Astrocyte of the spinal cord (primary cell): ENCODE measurements around the gene CARM1.
"Not testable (repeated sequence)": the region's sequence is repeated elsewhere in the genome, so short reads cannot be mapped to it uniquely, and the experiment has no call there.

ENCODE experiments used
- DNase-seq: peaks from one replicate; pipeline ENCODE4 v3.0.0; 2011; ENCODE audit warnings: low read depth, low spot score
- H3K4me3 ChIP-seq: 2 replicates; pipeline ENCODE4 v1.5.1; 2011; ENCODE audit warnings: low read depth, mild to moderate bottlenecking, low read length, moderate library complexity
- in situ Hi-C: cut with HindIII; loops from 2 replicates; pipeline ENCODE4 v1.10.0; 2017; ENCODE audit warnings: low sequenced_read_pairs
- TF ChIP-seq, protein P1 (sequence below): IDR thresholded peaks from 2 replicates; pipeline ENCODE4 v1.5.1; 2012; ENCODE audit warnings: low read depth, mild to moderate bottlenecking, low read length, inconsistent platforms

Gene CARM1

DNA sequence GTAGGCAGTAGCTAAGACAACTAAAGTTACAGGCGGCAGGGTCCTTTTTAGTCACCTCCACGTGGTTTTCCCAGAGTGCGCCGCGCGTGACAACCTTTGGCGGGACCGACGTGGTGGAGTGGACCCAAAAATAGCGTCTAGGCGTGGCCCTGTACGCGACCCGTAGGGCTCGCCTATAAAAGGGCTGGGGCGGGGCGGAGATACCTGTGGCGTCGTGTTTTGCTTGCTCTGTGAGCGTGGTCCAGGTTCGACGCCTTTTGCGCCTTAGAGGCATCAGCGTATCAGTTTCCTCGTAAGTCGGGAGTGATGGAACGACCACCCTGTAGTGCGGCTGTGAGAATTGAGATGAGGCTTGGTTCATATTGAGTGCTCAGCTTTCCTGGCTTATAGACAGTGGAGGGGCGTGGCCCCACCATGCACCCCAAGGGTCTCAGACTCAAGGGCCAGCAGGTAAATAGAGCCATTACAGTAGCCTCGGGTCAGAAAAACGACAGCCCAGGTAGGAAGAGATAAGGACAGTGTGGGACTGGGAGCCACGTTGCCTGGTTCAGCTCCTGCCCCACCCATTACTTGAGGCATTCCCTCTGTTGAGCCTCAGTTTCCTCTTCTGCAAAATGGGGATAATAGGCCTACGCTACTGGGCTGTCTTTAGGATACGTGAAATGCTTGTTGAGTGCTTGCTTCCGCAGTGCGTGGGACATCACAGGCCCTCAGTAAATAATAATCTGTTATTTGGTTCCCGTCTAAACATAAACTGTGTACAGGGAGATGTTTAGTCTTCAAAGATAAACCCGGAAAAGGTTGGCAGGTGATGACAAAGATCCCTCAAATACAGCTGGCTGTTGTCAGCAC, 34.6 kb upstream of the CARM1 start:
- in situ Hi-C loops = no loop called here
- TF ChIP-seq, protein P1, sequence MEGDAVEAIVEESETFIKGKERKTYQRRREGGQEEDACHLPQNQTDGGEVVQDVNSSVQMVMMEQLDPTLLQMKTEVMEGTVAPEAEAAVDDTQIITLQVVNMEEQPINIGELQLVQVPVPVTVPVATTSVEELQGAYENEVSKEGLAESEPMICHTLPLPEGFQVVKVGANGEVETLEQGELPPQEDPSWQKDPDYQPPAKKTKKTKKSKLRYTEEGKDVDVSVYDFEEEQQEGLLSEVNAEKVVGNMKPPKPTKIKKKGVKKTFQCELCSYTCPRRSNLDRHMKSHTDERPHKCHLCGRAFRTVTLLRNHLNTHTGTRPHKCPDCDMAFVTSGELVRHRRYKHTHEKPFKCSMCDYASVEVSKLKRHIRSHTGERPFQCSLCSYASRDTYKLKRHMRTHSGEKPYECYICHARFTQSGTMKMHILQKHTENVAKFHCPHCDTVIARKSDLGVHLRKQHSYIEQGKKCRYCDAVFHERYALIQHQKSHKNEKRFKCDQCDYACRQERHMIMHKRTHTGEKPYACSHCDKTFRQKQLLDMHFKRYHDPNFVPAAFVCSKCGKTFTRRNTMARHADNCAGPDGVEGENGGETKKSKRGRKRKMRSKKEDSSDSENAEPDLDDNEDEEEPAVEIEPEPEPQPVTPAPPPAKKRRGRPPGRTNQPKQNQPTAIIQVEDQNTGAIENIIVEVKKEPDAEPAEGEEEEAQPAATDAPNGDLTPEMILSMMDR = no peak
- DNase-seq = no peak
- H3K4me3 ChIP-seq = peak overlapping the region; percentile 71

DNA sequence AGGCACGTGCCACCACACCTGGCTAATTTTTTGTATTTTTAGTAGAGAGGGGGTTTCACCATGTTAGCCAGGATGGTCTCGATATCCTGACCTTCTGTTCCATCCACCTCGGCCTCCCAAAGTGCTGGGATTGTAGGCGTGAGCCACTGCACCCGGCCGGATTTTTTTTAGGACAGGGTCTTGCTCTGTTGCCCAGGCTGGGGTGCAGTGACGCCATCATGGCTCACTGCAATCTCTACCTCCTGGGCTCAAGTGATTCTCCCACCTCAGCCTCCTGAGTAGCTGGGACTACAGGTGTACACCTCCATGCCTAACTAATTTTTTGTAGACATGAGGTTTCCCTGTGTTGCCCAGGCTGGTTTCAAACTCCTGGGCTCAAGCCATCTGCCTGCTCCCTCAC, 33.7 kb upstream of the CARM1 start:
- DNase-seq, in situ Hi-C loops, H3K4me3 ChIP-seq: not testable (repeated sequence)

DNA sequence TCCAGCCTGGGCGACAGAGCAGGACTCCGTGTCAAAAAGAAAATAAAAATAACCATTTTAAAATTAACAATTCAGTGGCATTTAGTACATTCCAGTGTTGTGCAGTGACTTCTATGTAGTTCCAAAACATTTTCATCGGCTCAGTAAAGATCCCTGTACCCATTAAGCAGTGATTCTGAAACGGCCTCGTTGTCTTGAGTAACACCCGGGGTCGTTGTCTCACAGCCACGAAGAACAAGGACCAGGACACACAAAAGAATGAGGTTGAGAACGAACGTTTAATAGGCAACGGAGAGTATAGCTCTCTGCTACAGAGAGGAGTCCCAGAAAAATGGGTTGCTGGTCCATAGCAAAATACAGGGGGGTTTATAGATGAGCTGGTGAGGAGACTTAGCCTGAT, 33.0 kb upstream of the CARM1 start:
- in situ Hi-C loops = no loop called here
- DNase-seq = no peak
- TF ChIP-seq, protein P1 = no peak
- H3K4me3 ChIP-seq = no peak overlapping the region

DNA sequence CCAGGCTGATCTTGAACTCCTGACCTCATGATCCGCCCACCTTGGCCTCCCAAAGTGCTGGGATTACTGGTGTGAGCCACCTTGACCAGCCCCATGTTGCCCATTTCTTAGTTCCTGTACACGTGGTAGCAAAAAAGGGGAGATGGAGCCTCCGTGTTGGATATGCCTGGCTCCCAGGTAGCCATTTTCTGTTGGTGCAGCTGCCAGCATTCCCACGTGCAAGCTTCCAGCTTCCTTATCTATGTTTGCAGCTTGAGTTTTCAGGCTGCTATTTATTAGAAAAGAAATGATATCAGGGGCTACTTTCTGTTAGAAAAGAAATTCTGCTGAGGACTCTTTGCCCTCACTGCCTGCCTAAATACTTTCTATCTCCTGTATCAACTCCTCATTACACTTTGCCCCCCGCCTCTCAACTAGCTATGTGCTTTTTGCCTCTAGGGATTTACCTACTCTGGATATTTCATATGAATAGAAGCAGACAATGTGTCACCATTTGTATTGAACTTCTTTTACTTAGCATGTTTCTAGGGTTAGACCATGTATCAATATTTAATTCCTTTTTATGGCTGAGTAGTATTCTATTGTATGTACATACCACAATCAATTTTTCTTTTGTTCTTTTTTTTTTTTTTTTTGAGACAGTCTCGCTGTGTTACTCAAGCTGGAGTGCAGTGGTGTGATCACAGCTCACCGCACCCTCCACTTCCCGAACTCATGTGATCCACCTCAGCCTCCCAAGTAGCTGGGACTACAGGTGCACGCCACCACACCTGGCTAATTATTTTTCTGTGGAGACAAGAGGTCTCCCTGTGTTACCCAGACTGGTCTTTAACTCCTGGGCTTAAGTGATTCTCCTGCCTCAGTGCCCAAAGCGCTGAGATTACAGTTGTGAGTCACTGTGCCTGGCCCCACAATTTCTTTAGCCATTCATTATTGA, 32.0 kb upstream of the CARM1 start:
- TF ChIP-seq, protein P1 = no peak
- H3K4me3 ChIP-seq = no peak overlapping the region
- DNase-seq = no peak
- in situ Hi-C loops = no loop called here

DNA sequence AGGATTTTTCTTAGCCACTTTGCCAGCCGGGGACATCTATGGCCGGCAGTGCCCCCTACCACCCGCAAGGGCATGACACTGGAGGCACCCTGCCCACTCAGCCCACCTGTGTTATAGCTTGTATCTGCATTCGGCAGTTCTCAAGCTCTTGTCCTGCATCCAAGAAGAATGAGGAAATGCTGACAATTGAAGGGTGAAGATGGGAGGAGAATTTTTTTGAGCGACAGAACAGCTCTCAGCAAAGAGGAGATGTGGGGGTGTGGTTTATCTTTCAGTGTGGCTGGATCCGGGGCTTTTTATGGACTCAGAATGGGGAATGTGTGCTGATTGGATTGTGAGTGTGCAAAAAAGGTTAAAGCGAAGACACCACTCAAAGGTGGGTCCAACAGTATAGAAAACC, 28.6 kb upstream of the CARM1 start:
- no peak for DNase-seq
- H3K4me3 ChIP-seq = no peak overlapping the region
- in situ Hi-C loops = no loop called here
- TF ChIP-seq, protein P1 = no peak

DNA sequence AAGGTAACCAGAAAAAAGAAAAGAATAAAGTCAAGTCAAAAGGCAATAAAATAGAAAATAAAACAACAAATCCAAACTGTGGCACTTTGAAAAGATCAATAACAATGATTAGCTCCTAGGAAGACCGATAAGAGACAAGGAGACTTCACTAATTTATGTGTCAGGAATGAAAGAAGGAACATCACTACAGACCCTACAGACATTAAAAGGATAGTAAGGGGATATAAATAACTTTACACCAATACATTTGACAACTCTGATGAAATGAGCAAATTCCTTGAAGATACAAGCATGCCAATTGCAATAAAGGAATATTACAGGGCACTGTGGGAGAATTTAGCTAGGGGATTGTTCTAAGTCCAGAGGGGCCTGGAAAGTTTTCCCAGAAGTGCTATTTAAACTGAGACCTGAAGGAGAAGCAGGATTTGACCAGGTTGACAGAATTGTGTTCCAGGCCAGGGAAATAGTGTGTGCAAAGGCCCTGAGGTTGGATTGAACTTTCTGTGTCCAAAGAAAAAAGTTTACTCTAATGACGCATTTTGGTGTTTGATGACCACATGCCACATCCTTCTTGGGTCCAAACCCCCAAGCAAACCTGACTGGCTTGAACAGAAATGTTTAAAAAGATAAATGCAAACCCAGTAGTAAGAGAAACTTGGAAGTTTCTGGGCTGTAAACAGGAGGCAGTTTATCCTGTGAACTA, 24.7 kb upstream of the CARM1 start:
- TF ChIP-seq, protein P1 = no peak
- no peak for DNase-seq
- in situ Hi-C loops = no loop called here
- no peak overlapping the region for H3K4me3 ChIP-seq
